HS-27A (cell line): ENCODE data around the gene JCAD.
A peak's percentile ranks its signal among the peaks of the same experiment; 100 is the strongest.
"Not testable (repeated sequence)": the region's sequence is repeated elsewhere in the genome, so short reads cannot be mapped to it uniquely, and the experiment has no call there.

Experiments
- DNase-seq: peaks from one replicate; pipeline ENCODE4 v3.0.0-alpha.2; 2012; ENCODE audit warnings: low read depth, missing footprints

Gene JCAD

DNA sequence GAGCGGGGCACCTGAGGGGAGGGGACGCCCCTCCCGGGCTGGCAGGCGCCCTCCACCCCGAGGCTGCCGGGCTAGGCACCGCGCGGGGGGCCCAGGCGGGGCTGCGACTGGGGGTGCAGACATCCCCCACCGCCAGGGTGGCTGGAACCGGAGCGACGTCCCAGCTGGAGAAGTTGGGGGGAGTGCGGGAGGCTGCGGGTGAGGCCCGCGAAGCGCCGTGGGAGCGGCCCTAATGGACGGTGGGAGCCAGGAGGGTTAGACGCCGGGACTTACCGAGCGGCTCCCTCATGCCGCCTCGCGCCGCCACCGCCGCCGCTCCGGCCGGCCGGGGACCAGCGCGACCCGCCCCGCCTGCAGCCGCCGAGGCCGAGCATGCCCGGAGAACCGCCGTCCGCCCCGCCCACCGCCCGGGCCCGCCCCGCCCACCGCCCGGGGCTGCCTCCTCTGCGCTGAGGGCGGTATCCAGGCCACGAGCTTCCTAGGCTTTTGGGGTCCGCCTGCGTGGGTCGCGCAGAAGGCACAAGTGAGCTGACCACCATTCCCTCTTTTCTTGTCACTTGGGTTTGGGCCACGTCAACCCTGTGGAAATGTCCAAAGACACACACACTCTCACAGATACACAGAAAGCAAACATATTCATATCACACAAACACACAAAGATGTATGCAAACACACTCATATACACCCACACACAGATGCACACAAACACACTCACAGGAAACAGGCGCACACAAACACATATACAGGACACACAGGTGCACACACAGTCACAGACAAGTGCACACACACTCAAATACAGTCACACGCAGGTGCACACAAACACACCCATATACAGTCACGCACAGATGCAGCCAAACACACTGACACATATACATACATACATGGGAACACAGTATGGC lies at the start of gene JCAD:
Gene JCAD, minus strand, starts transcription at position 378 of the 899 bp plus-strand sequence. CDS start 11,774 bp downstream, outside the sequence.
- DNase-seq = no peak

GRCh38 chr10:30106987-30107386 lies 47.6 kb upstream of the JCAD start:
- DNase-seq = no peak

GRCh38 chr10:30103595-30104320 lies 44.4 kb upstream of the JCAD start:
- DNase-seq = no peak

DNA sequence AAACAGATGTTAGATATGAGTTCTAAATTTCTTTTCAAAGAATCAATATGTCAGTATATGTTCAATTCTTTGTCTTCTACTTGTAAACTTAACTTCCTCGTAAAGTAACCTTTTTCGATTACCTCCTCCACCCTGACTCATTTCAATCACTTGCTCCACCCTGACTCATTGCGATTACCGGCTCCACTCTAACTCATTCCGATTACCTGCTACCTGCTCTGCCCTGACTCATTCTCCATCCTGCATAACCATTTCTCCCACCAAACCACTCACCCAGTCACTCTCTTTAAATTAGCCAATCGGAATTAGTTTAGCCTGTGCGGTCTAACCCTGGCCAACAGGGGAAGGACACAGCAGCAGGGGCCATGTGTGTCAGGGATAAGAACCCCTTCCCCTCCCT lies 40.3 kb upstream of the JCAD start:
- not testable (repeated sequence) for DNase-seq

- no peak for DNase-seq
These were observed 39.7 kb upstream of the JCAD start for GRCh38 chr10:30099101-30099500.

GRCh38 chr10:30098629-30099028 lies 39.2 kb upstream of the JCAD start:
- peak; percentile 60 for DNase-seq

DNA sequence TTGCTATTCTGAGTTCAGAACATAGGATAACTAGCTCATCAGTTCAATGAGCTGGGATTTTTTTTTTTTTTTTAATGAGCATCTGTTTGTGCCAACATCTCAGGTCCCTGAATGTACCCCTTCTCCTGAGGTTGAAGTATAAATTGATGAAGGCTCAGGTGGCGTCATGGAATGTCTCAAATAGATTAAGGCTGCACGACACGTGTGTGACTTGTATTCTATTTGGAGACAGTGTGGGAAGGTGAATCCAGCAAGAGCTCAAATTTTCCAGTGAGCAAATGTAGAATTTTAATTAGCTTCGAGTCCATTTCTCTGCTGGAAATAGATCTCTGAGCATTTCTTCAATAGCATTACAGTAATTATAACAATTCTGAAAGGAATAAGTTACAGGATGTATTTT lies 37.2 kb upstream of the JCAD start:
- DNase-seq = no peak

DNA sequence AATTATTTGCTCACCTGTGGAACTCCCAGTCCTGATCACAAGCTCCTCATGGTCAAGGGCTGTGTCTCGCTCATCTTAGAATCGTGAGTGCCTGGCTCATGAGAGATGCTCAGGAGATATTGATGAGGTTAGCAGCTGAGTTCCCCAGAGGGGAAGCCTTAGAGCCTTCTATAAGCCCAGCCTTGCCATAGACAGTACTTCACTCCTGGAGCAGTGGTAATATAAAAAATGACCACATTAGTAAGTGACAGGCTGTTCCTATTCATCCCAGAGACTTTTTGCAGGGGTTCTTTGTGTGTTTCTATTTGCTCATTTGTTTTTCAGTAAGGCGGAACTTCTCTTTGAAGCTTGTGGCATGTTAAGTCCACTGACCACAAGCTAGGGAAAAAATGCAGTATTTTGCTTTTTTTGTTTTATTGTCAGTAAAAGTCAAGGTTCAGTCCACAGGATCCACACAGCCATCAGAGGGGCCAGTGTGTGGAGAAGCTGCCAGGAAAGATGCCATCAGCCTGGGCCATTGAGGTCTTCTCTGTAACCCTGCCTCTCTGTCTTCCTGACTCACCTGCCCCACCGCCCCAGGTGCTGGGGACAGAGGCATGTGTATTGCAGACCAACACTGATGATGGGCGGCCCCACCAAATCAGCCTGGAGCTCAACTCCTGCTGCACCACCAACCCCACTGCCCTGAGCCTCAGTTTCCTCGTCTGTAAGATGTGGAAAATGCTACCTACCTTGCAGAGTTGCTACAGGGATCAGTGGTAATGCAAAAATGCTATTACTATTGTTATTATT lies 36.4 kb upstream of the JCAD start:
- no peak for DNase-seq

- DNase-seq = no peak
These were observed 35.2 kb upstream of the JCAD start for GRCh38 chr10:30094601-30095000.

DNA sequence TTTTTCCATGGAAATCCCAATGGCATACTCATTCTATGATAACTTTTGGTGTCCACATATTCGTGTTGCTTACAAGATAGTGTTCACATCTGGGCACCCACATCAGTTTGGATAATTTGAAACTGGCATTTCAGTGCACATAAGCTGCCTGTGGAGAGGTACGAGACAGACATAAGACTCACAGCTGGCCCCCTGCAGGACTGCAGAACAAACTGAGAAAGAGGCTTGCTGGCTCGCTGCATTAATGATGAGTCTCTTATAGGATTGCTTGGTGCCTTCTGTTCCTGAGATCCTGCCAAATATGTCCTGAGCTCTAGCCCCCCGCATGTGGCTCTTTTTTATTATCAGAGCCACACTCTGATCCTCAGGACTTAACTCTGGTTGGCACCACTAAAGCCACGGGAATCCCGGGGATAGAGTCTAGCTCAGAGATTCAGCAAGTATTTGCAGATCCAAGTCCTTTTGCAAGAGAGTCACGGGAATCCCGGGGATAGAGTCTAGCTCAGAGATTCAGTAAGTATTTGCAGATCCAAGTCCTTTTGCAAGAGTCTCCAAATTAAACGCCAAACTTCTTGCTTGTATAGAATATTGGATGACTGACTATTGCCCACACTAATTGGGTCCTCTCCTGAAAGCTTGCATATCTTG lies 34.0 kb upstream of the JCAD start:
- no peak for DNase-seq

GRCh38 chr10:30092151-30092790 lies 32.9 kb upstream of the JCAD start:
- no peak for DNase-seq

DNA sequence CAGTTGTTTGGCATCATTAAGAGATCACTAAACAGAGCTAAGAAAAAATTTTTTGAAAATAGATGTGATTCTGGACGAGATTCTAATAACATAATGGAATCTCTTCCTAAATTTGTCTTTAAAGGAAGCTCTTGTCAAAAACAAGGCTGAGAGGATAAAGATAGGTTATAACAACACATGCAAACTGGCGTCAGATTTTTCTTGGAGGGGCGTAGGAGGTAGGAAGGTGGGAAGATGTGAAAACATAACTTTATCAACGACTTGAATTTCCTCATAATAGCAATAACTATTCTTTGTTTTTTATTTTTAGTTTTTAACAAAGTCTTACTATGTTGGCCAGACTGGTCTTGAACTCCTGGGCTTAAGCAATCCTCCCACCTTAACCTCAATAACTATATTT lies 31.8 kb upstream of the JCAD start:
- no peak for DNase-seq

- DNase-seq = no peak
These were observed 28.8 kb upstream of the JCAD start for GRCh38 chr10:30088178-30088577.

GRCh38 chr10:30083934-30084333 lies 24.5 kb upstream of the JCAD start:
- DNase-seq = no peak

DNA sequence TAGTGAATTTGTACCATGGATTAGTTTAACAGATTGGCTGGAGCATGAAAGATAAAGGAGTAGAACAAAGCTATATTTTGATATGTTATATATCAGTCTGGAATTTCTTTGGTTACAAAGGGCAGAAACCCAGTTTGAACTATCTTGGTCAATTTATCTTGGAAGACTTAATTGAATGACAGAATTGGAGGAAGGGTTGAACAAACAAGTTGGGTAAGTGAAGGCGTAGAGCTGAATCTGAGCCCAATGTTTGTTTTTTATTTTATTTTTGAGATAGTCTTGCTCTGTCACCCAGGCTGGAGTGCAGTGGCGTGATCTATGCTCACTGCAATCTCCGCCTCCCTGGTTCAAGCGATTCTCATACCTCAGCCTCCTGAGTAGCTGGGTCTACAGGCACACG lies 21.8 kb upstream of the JCAD start:
- DNase-seq = no peak

DNA sequence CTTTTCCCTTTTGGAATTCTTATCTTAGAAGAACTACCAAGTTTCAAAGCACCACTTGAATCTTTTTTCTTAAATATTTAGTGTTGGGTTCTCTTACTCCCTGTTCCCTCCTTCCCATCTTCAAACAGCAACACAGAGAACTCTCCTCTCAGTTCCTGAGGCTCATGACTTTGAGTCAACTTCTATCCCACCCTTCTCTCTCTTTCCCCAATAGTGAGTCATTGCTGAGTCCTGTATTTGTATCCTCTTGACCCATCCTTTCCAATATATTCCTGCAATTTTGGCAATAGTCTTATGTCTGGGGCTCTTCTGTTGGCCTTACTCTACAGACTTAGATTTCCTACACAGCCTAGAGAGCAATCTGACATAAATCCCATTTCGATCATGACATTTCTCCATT lies 20.8 kb upstream of the JCAD start:
- no peak for DNase-seq

- DNase-seq = no peak
These were observed 20.0 kb upstream of the JCAD start for GRCh38 chr10:30079408-30079807.

DNA sequence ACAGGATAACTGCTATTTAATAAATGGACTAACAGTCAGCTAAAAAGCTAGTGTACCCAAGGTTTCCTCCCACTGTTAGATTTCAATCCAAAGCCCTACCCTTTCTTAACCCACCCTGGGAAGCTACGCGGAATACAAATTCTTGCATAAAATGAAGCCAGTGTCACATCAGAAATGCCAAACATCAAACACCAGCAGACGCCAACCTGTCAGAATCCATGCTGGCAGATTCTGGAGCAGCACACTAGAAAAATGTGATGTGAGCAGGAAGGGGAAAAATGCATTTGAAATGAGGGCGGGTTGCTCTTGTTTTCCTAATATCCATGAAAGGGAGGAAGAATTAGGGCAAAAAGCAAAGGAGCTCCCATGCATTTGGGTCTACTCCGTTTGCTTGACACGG lies 16.1 kb upstream of the JCAD start:
- no peak for DNase-seq

DNA sequence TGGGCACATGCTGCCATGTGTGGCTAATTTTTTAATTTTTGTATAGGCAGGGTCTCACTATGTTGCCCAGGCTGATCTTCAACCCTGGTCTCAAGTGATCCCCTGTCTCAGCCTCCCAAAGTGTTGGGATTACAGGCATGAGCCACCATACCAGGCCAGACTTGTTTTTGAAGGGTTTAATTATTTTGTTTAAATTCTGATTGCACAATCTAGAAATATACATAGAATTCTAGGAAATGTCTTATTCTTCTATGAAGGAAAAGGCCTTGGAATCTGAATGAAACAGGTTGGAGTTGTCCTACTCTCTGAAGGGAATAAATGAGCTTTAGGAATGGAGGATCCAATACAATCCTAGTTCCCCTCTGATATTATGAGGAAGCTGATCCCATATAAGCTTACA lies 15.5 kb upstream of the JCAD start:
- no peak for DNase-seq

DNA sequence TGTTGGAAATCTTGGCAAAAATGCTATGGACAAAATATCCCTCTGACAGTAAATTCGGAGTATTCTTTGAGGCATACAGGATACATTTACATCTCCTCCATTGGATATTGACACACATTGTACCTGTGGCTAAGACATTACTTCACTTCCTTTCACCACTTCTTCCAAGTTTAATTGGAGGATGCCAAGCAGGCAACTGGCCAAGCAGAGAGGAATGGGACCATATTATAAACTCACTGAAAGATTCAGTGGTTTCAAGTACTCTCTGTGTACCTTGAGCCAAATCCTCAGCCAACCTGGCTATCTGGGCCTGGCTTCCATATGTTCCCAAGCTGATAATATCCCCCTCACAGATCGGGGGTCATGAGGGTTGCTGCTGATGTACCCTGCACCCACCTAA lies 14.7 kb upstream of the JCAD start:
- DNase-seq = no peak

DNA sequence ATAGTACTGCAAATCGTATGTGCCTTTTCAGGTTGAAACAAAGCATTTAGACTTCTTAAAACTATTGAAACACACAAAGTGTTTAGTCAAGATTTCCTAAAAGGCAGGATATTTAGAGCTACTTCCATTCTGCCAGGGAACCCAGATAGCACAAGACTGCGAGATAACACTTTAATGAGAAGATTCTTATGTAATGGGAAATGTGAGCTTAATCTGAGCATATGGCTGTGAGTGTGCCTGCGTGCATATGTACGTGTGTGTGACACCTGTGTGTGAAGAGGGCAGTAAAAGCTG lies 14.3 kb upstream of the JCAD start:
- no peak for DNase-seq
